SU-DHL-6 (cell line): ENCODE measurements around the gene DDX52.
"Not testable (repeated sequence)": the region's sequence is repeated elsewhere in the genome, so short reads cannot be mapped to it uniquely, and the experiment has no call there.

Experiments
- H2AFZ ChIP-seq: fragments of 200-600 bp; sonication (generic); 2 replicates; pipeline ENCODE4 v1.6.1; 2014; ENCODE audit warnings: low read depth, mild to moderate bottlenecking, moderate library complexity, mixed read lengths, antibody characterized with exemption, low read length; ENCODE audit not compliant: severe bottlenecking
- H3F3A ChIP-seq: fragments of 200-600 bp; shearing (Covaris generic); 2 replicates; pipeline ENCODE4 v1.6.0; 2016; ENCODE audit warnings: antibody characterized with exemption, mild to moderate bottlenecking; ENCODE audit not compliant: insufficient read depth
- H3K27ac ChIP-seq: fragments of 200-600 bp; sonication (generic); 2 replicates; pipeline ENCODE4 v1.5.1; 2016; ENCODE audit warnings: low read depth, mild to moderate bottlenecking, low read length, moderate library complexity, mixed read lengths
- H3K27me3 ChIP-seq: fragments of 200-600 bp; sonication (generic), shearing (Covaris generic); 2 replicates; pipeline ENCODE4 v1.6.0; 2014; ENCODE audit warnings: mild to moderate bottlenecking, low read length
- H3K36me3 ChIP-seq: fragments of 200-600 bp; sonication (generic); 2 replicates; pipeline ENCODE4 v1.6.1; 2014; ENCODE audit warnings: mild to moderate bottlenecking, low read length, mixed read lengths
- H3K4me2 ChIP-seq: fragments of 300-600, 200-600 bp; shearing (Covaris generic), sonication (generic); 2 replicates; pipeline ENCODE4 v1.6.0; 2014; ENCODE audit warnings: low read length, low read depth, mild to moderate bottlenecking; ENCODE audit not compliant: poor library complexity, severe bottlenecking
- H3K4me3 ChIP-seq: fragments of 200-600 bp; sonication (generic); 2 replicates; pipeline ENCODE4 v1.5.1; 2014; ENCODE audit warnings: antibody characterized with exemption, low read length, mild to moderate bottlenecking, mixed read lengths; ENCODE audit not compliant: insufficient read depth, poor library complexity, severe bottlenecking
- H3K79me2 ChIP-seq: fragments of 200-600 bp; sonication (generic); 2 replicates; pipeline ENCODE4 v1.6.1; 2014; ENCODE audit warnings: mild to moderate bottlenecking, low read length, moderate library complexity; ENCODE audit not compliant: insufficient read depth
- H3K9ac ChIP-seq: fragments of 200-600 bp; sonication (generic); 2 replicates; pipeline ENCODE4 v1.7.0; 2014; ENCODE audit warnings: mild to moderate bottlenecking, low read length
- H3K9me2 ChIP-seq: fragments of 200-600 bp; sonication (generic); replicated peaks from 2 replicates; pipeline ENCODE4 v1.6.1; 2014; ENCODE audit warnings: low read length; ENCODE audit not compliant: insufficient read depth
- H3K9me3 ChIP-seq: fragments of 200-600 bp; sonication (generic); 2 replicates; pipeline ENCODE4 v1.6.1; 2014; ENCODE audit warnings: low read length, mixed read lengths; ENCODE audit not compliant: insufficient read depth
- H4K20me1 ChIP-seq: fragments of 200-600 bp; sonication (generic); 2 replicates; pipeline ENCODE4 v1.6.1; 2014; ENCODE audit warnings: low read depth, mild to moderate bottlenecking, antibody characterized with exemption, low read length, moderate library complexity, mixed read lengths
- EZH2phosphoT487 ChIP-seq: fragments of 200-600 bp; sonication (generic), shearing (Covaris generic); conservative IDR thresholded peaks from 2 replicates; pipeline ENCODE4 v1.6.1; 2018; ENCODE audit warnings: mild to moderate bottlenecking, antibody characterized with exemption, low read length, moderate library complexity, mixed read lengths
- TF ChIP-seq, protein P1 (sequence below): fragments of 200-600 bp; sonication (generic); IDR thresholded peaks from one replicate; pipeline ENCODE4 v1.5.1; 2017; ENCODE audit warnings: antibody characterized with exemption, mild to moderate bottlenecking, low read length, moderate library complexity; ENCODE audit not compliant: insufficient read depth, poor library complexity, severe bottlenecking

The DDX52 gene

GRCh38 chr17:37643869-37644268, 623 bp upstream of the DDX52 start:
- Histone ChIP-seq H3K4me3 (peak overlapping the region; percentile 76), H3K79me2 (peaks cover 35% of the 10 kb centered on the region), H3K36me3 (no peaks in the 10 kb centered on the region), H3K27ac (no peak overlapping the region), H3F3A (no peaks in the 10 kb centered on the region), H2AFZ (peak overlapping the region; percentile 95), H3K27me3 (no peaks in the 10 kb centered on the region), H3K9me2 (no peaks in the 10 kb centered on the region), H4K20me1 (no peaks in the 10 kb centered on the region), H3K4me2 (peak overlapping the region; percentile 81), H3K9ac (peak overlapping the region; percentile 83), H3K9me3 (no peaks in the 10 kb centered on the region)
- TF ChIP-seq EZH2phosphoT487 = no peak
- TF ChIP-seq, protein P1, sequence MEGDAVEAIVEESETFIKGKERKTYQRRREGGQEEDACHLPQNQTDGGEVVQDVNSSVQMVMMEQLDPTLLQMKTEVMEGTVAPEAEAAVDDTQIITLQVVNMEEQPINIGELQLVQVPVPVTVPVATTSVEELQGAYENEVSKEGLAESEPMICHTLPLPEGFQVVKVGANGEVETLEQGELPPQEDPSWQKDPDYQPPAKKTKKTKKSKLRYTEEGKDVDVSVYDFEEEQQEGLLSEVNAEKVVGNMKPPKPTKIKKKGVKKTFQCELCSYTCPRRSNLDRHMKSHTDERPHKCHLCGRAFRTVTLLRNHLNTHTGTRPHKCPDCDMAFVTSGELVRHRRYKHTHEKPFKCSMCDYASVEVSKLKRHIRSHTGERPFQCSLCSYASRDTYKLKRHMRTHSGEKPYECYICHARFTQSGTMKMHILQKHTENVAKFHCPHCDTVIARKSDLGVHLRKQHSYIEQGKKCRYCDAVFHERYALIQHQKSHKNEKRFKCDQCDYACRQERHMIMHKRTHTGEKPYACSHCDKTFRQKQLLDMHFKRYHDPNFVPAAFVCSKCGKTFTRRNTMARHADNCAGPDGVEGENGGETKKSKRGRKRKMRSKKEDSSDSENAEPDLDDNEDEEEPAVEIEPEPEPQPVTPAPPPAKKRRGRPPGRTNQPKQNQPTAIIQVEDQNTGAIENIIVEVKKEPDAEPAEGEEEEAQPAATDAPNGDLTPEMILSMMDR = no peak

GRCh38 chr17:37642681-37643080, 565 bp downstream of the DDX52 start:
- no peak for TF ChIP-seq EZH2phosphoT487
- TF ChIP-seq, protein P1 = no peak
- no peaks in the 10 kb centered on the region for H4K20me1 ChIP-seq
- H3K4me2 ChIP-seq = peak overlapping the region; percentile 81
- H2AFZ ChIP-seq = peak overlapping the region; percentile 95
- no peaks in the 10 kb centered on the region for H3F3A ChIP-seq
- peaks cover 44% of the 10 kb centered on the region for H3K79me2 ChIP-seq
- no peaks in the 10 kb centered on the region for H3K27me3 ChIP-seq
- H3K9me3 ChIP-seq = no peaks in the 10 kb centered on the region
- peak overlapping the region; percentile 83 for H3K9ac ChIP-seq
- H3K4me3 ChIP-seq = peak overlapping the region; percentile 76
- peak overlapping the region; percentile 22 for H3K27ac ChIP-seq
- no peaks in the 10 kb centered on the region for H3K9me2 ChIP-seq
- peaks cover 7% of the 10 kb centered on the region for H3K36me3 ChIP-seq

DNA sequence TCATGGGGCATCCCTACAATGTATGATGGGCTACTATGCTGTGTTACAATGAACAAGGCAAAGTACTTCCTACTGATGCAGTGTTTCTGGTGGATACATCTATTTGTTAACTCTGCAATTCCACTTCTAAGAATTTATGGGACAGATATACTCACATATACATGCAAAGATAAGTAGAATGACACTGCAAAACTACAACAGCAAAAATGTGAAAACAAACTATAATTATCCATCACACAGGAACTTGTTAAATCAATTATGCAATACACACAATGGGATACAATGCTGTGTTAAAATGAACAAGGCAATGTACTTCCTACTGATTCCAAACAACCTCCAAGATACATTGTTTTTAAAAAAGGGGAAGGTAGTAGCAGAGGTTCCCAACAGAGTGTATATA, 3.2 kb downstream of the DDX52 start:
- Histone ChIP-seq H3K4me2 (no peak overlapping the region), H3K9me3 (no peaks in the 10 kb centered on the region), H3K27me3 (no peaks in the 10 kb centered on the region), H3K9ac (no peak overlapping the region), H3K9me2 (no peaks in the 10 kb centered on the region), H4K20me1 (no peaks in the 10 kb centered on the region), H3K79me2 (peaks cover 51% of the 10 kb centered on the region), H2AFZ (no peak overlapping the region), H3K27ac (no peak overlapping the region), H3K4me3 (no peak overlapping the region), H3F3A (no peaks in the 10 kb centered on the region), H3K36me3 (peaks cover 21% of the 10 kb centered on the region)
- TF ChIP-seq EZH2phosphoT487 = no peak
- TF ChIP-seq, protein P1 = no peak

DNA sequence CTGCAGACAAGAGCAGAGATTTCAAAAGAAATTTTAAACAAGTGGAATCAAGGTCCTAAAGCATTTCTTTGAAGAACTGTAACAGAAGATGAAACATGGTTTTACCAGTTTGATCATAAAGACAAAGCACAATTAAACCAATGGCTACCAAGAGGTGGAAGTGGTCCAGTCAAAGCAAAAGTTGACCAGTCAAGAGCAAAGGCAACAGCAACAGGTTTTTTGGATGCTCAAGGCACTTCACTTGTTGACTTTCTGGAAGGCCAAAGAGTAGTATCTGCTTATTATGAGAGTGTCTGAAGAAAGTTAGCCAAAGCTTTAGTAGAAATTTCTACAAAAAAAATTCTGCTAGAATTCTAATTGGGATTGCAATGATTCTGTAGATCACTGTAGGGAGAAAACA, 5.3 kb downstream of the DDX52 start:
- Histone ChIP-seq H3F3A (no peaks in the 10 kb centered on the region), H3K4me3 (no peak overlapping the region), H3K9ac (no peak overlapping the region), H3K9me3 (no peaks in the 10 kb centered on the region), H3K36me3 (peaks cover 21% of the 10 kb centered on the region), H2AFZ (no peak overlapping the region), H3K9me2 (no peaks in the 10 kb centered on the region), H3K27ac (no peak overlapping the region), H3K79me2 (peaks cover 48% of the 10 kb centered on the region), H3K4me2 (no peak overlapping the region), H4K20me1 (no peaks in the 10 kb centered on the region), H3K27me3 (no peaks in the 10 kb centered on the region)
- TF ChIP-seq, protein P1 = no peak
- no peak for TF ChIP-seq EZH2phosphoT487

GRCh38 chr17:37616430-37616829, 26.8 kb downstream of the DDX52 start:
- H3K9me2 ChIP-seq, H2AFZ ChIP-seq, H3K27me3 ChIP-seq, H4K20me1 ChIP-seq, H3K79me2 ChIP-seq, H3K9me3 ChIP-seq, H3K27ac ChIP-seq, H3K4me2 ChIP-seq, H3K9ac ChIP-seq, H3K4me3 ChIP-seq: not testable (repeated sequence)
- Histone ChIP-seq H3F3A (peaks cover 12% of the 10 kb centered on the region), H3K36me3 (peaks cover 29% of the 10 kb centered on the region)
